Measurements from ENCODE around the gene HOXB5.

DNA sequence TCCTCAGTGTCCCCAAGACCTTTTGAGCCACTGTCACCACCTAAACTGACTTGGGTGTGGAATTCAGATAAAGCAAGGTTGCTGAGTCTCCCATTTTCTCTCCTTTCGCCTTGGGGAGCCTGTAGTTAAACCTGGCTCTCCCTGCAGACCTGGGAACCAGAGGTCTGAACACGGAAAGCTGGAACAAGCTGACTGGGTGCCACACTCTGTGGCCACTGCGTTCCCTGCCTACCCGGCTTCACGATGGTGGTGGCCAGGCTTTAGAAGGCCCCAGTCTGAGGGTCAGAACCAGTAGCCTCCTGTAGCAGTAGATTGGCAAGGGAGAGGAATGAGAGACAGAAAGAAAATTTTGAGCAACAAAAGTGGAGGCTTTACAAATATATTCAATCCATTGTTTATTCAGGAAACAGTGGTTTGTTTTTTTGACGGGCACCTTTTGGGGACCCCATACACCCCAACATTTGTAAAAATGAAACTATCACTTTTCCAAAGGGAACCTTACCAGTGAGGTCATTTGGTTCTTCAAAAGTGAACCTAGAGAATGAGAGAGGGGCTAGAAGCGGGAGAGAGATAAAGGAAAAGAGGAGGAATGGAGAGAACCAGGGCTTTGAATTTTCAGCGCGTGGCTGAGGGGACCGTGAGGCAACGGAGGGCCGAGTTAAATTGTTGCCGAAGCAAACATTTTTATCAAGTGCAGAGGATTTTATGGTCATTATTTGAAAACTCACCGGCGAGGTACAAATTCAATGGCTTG is 23.3 kb upstream of the HOXB5 start:
- TF ChIP-seq, protein P1, sequence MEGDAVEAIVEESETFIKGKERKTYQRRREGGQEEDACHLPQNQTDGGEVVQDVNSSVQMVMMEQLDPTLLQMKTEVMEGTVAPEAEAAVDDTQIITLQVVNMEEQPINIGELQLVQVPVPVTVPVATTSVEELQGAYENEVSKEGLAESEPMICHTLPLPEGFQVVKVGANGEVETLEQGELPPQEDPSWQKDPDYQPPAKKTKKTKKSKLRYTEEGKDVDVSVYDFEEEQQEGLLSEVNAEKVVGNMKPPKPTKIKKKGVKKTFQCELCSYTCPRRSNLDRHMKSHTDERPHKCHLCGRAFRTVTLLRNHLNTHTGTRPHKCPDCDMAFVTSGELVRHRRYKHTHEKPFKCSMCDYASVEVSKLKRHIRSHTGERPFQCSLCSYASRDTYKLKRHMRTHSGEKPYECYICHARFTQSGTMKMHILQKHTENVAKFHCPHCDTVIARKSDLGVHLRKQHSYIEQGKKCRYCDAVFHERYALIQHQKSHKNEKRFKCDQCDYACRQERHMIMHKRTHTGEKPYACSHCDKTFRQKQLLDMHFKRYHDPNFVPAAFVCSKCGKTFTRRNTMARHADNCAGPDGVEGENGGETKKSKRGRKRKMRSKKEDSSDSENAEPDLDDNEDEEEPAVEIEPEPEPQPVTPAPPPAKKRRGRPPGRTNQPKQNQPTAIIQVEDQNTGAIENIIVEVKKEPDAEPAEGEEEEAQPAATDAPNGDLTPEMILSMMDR (IDR thresholded peaks at IDR 0.05) = no peak
- TF ChIP-seq POLR2A (IDR thresholded peaks at IDR 0.05) = no peak
